H1 (cell line): ENCODE measurements around the gene CHN2.

Source experiments
- SIRT6 ChIP-seq: IDR thresholded peaks from one replicate; pipeline ENCODE4 v1.7.1; 2012; ENCODE audit warnings: low read length, inconsistent platforms
- TF ChIP-seq, protein P1 (sequence below), 3 experiments: IDR thresholded peaks; 1 replicate in 2 of 3; 2 replicates in 1 of 3; pipeline versions ENCODE4 v1.5.1 to v1.6.1; 2011; ENCODE audit warnings: low read length in 3 of 3, mild to moderate bottlenecking in 3 of 3, inconsistent platforms in 2 of 3, low read depth in 1 of 3, moderate library complexity in 1 of 3; ENCODE audit not compliant: insufficient read depth in 1 of 3; ENCODE audit errors: control extremely low read depth in 1 of 3
- TF ChIP-seq, protein P2 (sequence below): IDR thresholded peaks from 2 replicates; pipeline ENCODE4 v1.6.1; 2012; ENCODE audit warnings: inconsistent platforms

DNA sequence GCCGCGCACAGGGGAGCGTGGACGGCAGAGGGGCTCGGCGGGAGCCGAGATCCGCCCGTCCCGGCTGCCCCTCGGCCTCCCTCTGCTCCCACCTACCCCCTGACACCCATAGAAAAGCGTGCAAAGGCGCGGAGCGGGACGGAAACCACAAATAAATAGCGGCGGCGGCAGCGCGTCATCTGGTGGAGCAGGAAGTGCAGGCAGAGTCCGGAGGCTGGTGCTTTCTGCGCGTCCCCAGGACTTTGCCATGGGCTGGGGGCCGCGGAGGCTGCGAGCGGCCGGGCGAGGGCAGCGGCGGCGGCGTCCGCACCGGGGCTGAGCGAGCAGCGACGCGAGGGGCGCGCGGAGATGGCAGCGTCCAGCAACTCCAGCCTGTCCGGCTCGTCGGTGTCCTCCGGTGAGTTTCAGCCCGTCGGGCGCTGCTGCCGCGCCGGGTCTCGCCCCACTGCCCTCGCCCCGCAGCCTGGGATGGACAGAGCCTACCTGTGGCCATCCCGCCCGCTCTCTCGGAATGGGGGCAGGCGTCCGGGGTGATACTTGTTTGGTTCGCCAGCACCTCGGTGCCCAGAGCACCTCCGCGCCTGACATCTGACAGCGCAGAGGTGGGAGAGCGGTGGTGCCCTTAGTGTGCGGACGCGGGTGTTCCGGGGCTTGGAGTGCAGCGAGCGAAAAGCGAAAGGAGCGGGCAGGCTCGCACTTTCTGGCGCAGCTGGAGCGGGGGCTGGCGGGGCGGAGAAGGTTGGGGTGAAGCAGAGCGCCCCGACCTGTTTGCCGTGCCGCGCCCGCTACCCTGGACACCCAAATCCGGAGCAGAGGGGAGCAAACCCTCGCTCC, at the start of gene CHN2:
- TF ChIP-seq, protein P1, sequence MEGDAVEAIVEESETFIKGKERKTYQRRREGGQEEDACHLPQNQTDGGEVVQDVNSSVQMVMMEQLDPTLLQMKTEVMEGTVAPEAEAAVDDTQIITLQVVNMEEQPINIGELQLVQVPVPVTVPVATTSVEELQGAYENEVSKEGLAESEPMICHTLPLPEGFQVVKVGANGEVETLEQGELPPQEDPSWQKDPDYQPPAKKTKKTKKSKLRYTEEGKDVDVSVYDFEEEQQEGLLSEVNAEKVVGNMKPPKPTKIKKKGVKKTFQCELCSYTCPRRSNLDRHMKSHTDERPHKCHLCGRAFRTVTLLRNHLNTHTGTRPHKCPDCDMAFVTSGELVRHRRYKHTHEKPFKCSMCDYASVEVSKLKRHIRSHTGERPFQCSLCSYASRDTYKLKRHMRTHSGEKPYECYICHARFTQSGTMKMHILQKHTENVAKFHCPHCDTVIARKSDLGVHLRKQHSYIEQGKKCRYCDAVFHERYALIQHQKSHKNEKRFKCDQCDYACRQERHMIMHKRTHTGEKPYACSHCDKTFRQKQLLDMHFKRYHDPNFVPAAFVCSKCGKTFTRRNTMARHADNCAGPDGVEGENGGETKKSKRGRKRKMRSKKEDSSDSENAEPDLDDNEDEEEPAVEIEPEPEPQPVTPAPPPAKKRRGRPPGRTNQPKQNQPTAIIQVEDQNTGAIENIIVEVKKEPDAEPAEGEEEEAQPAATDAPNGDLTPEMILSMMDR (IDR thresholded peaks at IDR 0.05; ENCODE audit: control extremely low read depth in 1 of 3, insufficient read depth in 1 of 3, low read depth in 1 of 3, low read length in 3 of 3), result peak in 1 of 3 experiments; percentile 3; a peak in 1 of 4 replicates
- TF ChIP-seq, protein P2, sequence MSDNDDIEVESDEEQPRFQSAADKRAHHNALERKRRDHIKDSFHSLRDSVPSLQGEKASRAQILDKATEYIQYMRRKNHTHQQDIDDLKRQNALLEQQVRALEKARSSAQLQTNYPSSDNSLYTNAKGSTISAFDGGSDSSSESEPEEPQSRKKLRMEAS, result no peak
- TF ChIP-seq SIRT6, result no peak
